Testis (tissue), 3 donors: Measurements from ENCODE around the gene HPD. TPM values are rescaled to one million over a fixed set of nuclear protein-coding genes. Genes with fewer than 3 reads are reported as not detected.
"Not testable (repeated sequence)": the region's sequence is repeated elsewhere in the genome, so short reads cannot be mapped to it uniquely, and the experiment has no call there.

Experiments
- DNase-seq: peaks from one replicate; pipeline ENCODE4 v3.0.0-alpha.2; 2019
- H3K27ac ChIP-seq, 2 donors: fragments of 200-600 bp; sonication (generic); one replicate each; pipeline ENCODE4 v1.5.1; 2019
- H3K27me3 ChIP-seq: fragments of 200-600 bp; sonication (generic); one replicate; pipeline ENCODE4 v1.5.1; 2019
- H3K36me3 ChIP-seq: fragments of 200-600 bp; sonication (generic); one replicate; pipeline ENCODE4 v1.5.1; 2017; ENCODE audit warnings: low read depth; ENCODE audit errors: missing control alignments
- H3K4me1 ChIP-seq: fragments of 200-600 bp; sonication (generic); one replicate; pipeline ENCODE4 v1.5.1; 2019
- H3K4me3 ChIP-seq, 2 donors: fragments of 200-600 bp; sonication (generic); one replicate each; pipeline ENCODE4 v1.5.1; 2017 to 2019
- H3K9me3 ChIP-seq: fragments of 200-600 bp; sonication (generic); one replicate; pipeline ENCODE4 v1.5.1; 2017
- POLR2A ChIP-seq: fragments of 450-650 bp; IDR thresholded peaks from one replicate; pipeline ENCODE4 v1.6.1; 2017; ENCODE audit warnings: antibody characterized with exemption, mild to moderate bottlenecking, moderate library complexity
- WGBS, 2 donors: methylation state at CpG; one replicate each; pipeline ENCODE4 v1.1.5; 2018; 5-methylcytosine and 5-hydroxymethylcytosine counted together
- intact Hi-C: fragments of 100-400 bp; cut with DNase I; formaldehyde crosslinking; loops from one replicate; pipeline ENCODE4 v1.15.1; 2023; ENCODE audit warnings: low total_unique reads
- polyA plus RNA-seq: library from polyadenylated mRNA; stranded (reverse); fragments of 350-450 nt; fragmentation: Illumina TruSeq; extraction: RNeasy Lipid Tissue Mini Kit (QIAGEN cat#74804); gene quantifications from one replicate; pipeline ENCODE4 v1.2.3, GENCODE V29; 2014; ENCODE audit warnings: low read depth, low replicate concordance; ENCODE audit not compliant: insufficient read depth
- total RNA-seq, 2 donors: library from RNA; depleted of rRNA; stranded (reverse); fragments of >200 nt; gene quantifications; one replicate each; pipeline ENCODE4 v1.2.3, GENCODE V29; 2016
- TF ChIP-seq, protein P1 (sequence below), 3 experiments: fragments of 450-650 bp in 2 of 3; fragments of 200-600 bp in 1 of 3; sonication (generic) in 1 of 3; IDR thresholded peaks; one replicate each; pipeline ENCODE4 v1.5.1; 2016 to 2019; ENCODE audit warnings: antibody characterized with exemption in 3 of 3, mild to moderate bottlenecking in 2 of 3, moderate library complexity in 1 of 3

HPD gene
- total and polyA plus RNA-seq, 3 donors from 2014 or later = 5.9 to 11.6 (median 10.6) TPM

DNA sequence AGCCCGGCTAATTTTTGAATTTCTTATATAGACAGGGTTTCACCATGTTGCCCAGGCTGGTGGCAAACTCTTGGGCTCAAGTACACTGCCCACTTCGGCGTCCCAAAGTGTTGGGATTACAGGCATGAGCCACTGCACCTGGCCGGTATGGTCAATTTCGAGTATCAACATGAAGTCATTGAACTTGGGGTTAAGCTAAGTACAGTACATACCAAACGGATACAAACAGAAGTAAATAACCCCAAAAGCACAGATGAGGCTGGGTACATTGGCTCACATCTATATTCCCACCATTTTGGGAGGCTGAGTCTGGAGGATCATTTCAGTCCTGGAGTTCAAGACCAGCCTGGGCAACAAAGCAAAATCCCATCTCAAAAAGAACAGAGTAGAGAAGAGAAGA is 16.9 kb upstream of the HPD start:
- Histone ChIP-seq H3K27ac (no peak overlapping the region), H3K4me3 (no peak overlapping the region), H3K9me3 (no peaks in the 10 kb centered on the region), H3K27me3 (no peaks in the 10 kb centered on the region), H3K36me3 (no peaks in the 10 kb centered on the region), H3K4me1 (no peaks in the 10 kb centered on the region)
- 89 to 91% methylated on average over 6 of the region's 6 CpGs for WGBS, 2 donors
- intact Hi-C loops = no loop called here
- no peak for DNase-seq
- TF ChIP-seq POLR2A = no peak
- TF ChIP-seq, protein P1, sequence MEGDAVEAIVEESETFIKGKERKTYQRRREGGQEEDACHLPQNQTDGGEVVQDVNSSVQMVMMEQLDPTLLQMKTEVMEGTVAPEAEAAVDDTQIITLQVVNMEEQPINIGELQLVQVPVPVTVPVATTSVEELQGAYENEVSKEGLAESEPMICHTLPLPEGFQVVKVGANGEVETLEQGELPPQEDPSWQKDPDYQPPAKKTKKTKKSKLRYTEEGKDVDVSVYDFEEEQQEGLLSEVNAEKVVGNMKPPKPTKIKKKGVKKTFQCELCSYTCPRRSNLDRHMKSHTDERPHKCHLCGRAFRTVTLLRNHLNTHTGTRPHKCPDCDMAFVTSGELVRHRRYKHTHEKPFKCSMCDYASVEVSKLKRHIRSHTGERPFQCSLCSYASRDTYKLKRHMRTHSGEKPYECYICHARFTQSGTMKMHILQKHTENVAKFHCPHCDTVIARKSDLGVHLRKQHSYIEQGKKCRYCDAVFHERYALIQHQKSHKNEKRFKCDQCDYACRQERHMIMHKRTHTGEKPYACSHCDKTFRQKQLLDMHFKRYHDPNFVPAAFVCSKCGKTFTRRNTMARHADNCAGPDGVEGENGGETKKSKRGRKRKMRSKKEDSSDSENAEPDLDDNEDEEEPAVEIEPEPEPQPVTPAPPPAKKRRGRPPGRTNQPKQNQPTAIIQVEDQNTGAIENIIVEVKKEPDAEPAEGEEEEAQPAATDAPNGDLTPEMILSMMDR (IDR thresholded peaks at IDR 0.05) = no peak

DNA sequence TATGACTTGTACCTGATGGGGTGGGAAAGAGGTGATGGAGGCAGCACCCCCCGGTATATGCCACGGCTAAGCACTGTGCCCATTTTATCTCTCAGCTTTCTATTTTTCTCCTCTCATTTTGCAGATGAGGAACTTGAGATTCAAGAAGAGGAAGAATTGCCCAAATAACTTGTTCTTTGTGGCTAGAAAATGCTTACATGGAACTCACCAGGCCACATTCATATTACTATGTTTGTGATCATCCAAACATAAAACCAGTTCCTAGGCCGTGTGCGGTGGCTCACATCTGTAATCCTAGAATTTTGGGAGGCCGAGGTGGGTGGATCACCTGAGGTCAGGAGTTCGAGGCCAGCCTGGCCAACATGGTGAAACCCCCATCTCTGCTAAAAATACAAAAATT is 15.4 kb upstream of the HPD start:
- Histone ChIP-seq H3K4me1 (no peaks in the 10 kb centered on the region), H3K4me3 (no peak overlapping the region), H3K36me3 (no peaks in the 10 kb centered on the region), H3K27me3 (no peaks in the 10 kb centered on the region), H3K27ac (no peak overlapping the region), H3K9me3 (no peaks in the 10 kb centered on the region)
- no peak for DNase-seq
- intact Hi-C loops = no loop called here
- WGBS, 2 donors = 87 to 91% methylated on average over 6 of the region's 6 CpGs
- TF ChIP-seq, protein P1 (IDR thresholded peaks at IDR 0.05) = no peak
- TF ChIP-seq POLR2A = no peak

DNA sequence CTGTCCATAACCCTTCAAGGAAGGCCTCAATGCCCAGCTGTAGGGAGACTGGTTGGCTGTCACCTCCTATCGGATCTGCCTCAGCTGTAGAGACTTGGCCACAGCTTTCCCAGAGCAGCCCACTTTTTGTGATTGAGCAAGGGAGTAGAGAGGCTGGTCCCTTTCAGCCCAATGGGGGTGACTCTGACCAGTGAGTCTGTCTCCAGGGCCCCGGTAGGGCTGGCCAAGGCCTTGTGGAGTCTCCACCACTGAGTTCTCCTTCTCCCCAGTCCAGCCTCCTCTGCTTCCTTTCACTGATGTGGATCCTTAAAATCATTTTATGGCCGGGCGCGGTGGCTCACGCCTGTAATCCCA is 14.5 kb upstream of the HPD start:
- no peaks in the 10 kb centered on the region for H3K4me1 ChIP-seq

DNA sequence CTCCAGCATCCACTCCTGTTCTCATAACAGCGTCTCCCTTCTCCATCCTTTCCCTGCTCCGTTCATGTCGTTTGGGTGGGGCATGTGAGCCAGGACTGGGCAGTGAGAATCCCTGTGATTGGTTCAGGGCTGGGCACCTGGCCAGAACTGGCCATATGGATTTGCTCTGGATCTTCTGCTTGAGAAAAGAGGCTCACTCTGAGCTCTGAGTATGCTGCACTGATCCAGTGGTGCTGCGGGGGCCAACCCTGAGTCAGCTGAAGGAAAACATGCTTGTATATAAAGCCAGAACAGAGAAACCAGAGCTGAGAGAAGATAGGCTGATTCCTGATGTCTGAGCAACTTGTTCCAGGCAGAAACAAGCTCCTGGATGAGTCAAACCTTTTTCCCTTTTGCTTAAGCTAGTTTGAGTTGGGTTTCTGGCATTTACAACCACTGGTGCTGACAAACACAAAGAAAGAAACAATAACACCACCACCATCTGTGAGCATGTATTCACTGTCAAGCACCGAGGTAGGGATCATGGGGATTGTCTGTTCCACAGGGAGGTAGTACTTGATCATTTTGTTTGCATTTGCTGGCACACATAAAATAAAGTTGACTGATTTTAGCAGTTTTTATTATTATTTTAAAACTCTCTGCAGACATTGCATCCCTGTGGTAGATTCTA is 14.0 kb upstream of the HPD start:
- Histone ChIP-seq H3K27ac (no peak overlapping the region), H3K4me3 (no peak overlapping the region), H3K36me3 (no peaks in the 10 kb centered on the region), H3K4me1 (no peaks in the 10 kb centered on the region), H3K27me3 (no peaks in the 10 kb centered on the region), H3K9me3 (no peaks in the 10 kb centered on the region)
- intact Hi-C loops = no loop called here
- 47 to 50% methylated on average over 5 of the region's 5 CpGs for WGBS, 2 donors
- DNase-seq = no peak
- no peak for TF ChIP-seq POLR2A
- TF ChIP-seq, protein P1 (IDR thresholded peaks at IDR 0.05) = no peak

More for the DNA sequence above, 14.5 kb upstream of the HPD start:
- Histone ChIP-seq H3K36me3 (no peaks in the 10 kb centered on the region), H3K27me3 (no peaks in the 10 kb centered on the region), H3K9me3 (no peaks in the 10 kb centered on the region), H3K4me3 (no peak overlapping the region), H3K27ac (no peak overlapping the region)
- no peak for DNase-seq
- TF ChIP-seq, protein P1 (IDR thresholded peaks at IDR 0.05) = no peak
- TF ChIP-seq POLR2A = no peak
- WGBS, 2 donors = 92 to 97% methylated on average over 5 to 6 of the region's 6 CpGs
- intact Hi-C loops = no loop called here

DNA sequence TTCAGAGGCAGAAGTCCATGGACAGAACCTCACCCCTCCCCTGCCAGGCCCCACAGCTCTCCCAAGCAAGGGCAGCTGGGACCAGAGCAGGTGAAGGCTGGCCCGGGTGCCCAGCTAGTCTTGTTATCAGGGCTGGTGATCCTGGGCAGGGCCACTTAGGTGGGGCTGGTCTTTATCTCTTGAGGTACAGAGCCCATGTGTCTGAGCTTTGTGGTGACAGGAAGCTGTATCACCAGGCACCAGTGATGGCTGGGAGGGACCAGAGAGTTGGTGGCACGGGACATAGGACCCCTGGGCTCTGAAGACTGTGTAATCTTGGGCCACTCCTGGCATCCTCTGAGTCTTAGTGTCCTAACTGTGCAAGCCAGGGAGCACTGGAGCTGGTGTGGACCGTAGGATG is 12.8 kb upstream of the HPD start:
- WGBS, 2 donors = 84 to 89% methylated on average over 3 of the region's 3 CpGs
- Histone ChIP-seq H3K27me3 (no peaks in the 10 kb centered on the region), H3K9me3 (no peaks in the 10 kb centered on the region), H3K27ac (no peak overlapping the region), H3K4me3 (no peak overlapping the region), H3K4me1 (no peaks in the 10 kb centered on the region), H3K36me3 (no peaks in the 10 kb centered on the region)
- no peak for DNase-seq
- TF ChIP-seq POLR2A = no peak
- TF ChIP-seq, protein P1 (IDR thresholded peaks at IDR 0.05) = no peak
- intact Hi-C loops = no loop called here

DNA sequence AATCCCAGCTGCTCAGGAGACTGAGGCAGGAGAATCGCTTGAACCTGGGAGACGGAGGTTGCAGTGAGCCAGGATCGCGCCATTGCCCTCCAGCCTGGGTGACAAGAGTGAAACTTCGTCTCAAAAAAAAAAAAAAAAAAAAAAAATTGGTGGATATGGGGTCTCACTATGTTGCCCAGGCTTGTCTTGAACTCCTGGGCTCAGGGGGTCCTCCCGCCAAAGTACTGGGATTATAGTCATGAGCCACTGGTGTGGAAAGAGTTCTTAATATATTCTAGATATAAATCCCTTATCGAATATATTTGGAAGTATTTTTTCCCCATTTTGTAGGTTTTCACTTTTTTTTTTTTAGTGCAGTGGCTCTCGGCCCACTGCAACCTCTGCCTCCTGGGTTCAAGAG is 10.6 kb upstream of the HPD start:
- H3K36me3 ChIP-seq, H3K9me3 ChIP-seq, H3K4me3 ChIP-seq, H3K27me3 ChIP-seq, intact Hi-C loops, H3K27ac ChIP-seq, H3K4me1 ChIP-seq, DNase-seq: not testable (repeated sequence)
- WGBS, 2 donors = 86 to 97% methylated on average over 8 of the region's 8 CpGs
